ENCODE results near the gene MYL7. TPM values are rescaled to one million over a fixed set of nuclear protein-coding genes. Genes with fewer than 3 reads are reported as not detected.

The MYL7 gene
- total RNA-seq, 1 experiment from 2014 or later: not detected

GRCh38 chr7:44184873-44185446 lies 43.8 kb upstream of the MYL7 start:
- intact Hi-C loops (cut with micrococcal nuclease): no loop called here
- Mint-ChIP-seq H3K4me1 (ENCODE audit: insufficient read depth, unreplicated experiment) (peaks cover 21% of the 10 kb centered on the region), H3K4me3 (ENCODE audit: unreplicated experiment) (peak overlapping the region; percentile 2), H3K27me3 (ENCODE audit: insufficient read depth, unreplicated experiment) (no peaks in the 10 kb centered on the region), H3K36me3 (ENCODE audit: insufficient read depth, unreplicated experiment) (no peaks in the 10 kb centered on the region), H3K27ac (ENCODE audit: low read depth, unreplicated experiment) (peak overlapping the region; percentile 39), H3K9me3 (ENCODE audit: unreplicated experiment) (no peaks in the 10 kb centered on the region)
- no peak for DNase-seq (ENCODE audit: unreplicated experiment)
- TF ChIP-seq CTCF (IDR thresholded peaks at IDR 0.05; ENCODE audit: unreplicated experiment): no peak
- CTCF ChIA-PET: interaction anchor here (1.1 to 1.3 kb wide), 4 partner anchors 10 to 54 kb away, joined by 3 to 4 read pairs (median 3); partner anchors contain the start of gene YKT6
- BruUV-seq (replicated peaks): no TSS peak
- POLR2A ChIA-PET: interaction anchor here (1.0 to 2.6 kb wide), 2 partner anchors 16 to 61 kb away, joined by 4 to 10 read pairs; partner anchors contain the start of genes POLD2 and YKT6

GRCh38 chr7:44184206-44184872 lies 43.2 kb upstream of the MYL7 start:
- CTCF ChIA-PET: interaction anchor here (0.7 to 1.3 kb wide), 4 partner anchors 10 to 165 kb away, joined by 3 to 4 read pairs (median 4); no protein-coding TSS in a partner anchor
- H3K4me1 Mint-ChIP-seq (ENCODE audit: insufficient read depth, unreplicated experiment): peaks cover 21% of the 10 kb centered on the region
- POLR2A ChIA-PET: interaction anchor here (1.0 to 2.6 kb wide), 2 partner anchors 17 to 61 kb away, joined by 4 to 10 read pairs; partner anchors contain the start of genes POLD2 and YKT6

GRCh38 chr7:44183386-44183785 lies 42.3 kb upstream of the MYL7 start:
- Mint-ChIP-seq H3K4me1 (ENCODE audit: insufficient read depth, unreplicated experiment) (peaks cover 21% of the 10 kb centered on the region), H3K4me3 (ENCODE audit: unreplicated experiment) (no peak overlapping the region), H3K27ac (ENCODE audit: low read depth, unreplicated experiment) (no peak overlapping the region), H3K36me3 (ENCODE audit: insufficient read depth, unreplicated experiment) (no peaks in the 10 kb centered on the region), H3K27me3 (ENCODE audit: insufficient read depth, unreplicated experiment) (no peaks in the 10 kb centered on the region), H3K9me3 (ENCODE audit: unreplicated experiment) (no peaks in the 10 kb centered on the region)
- TF ChIP-seq CTCF (IDR thresholded peaks at IDR 0.05; ENCODE audit: unreplicated experiment): no peak
- BruUV-seq (replicated peaks): no TSS peak
- intact Hi-C loops (cut with micrococcal nuclease): no loop called here
- CTCF ChIA-PET: interaction anchor here (1.0 kb wide), 1 partner anchor 13 kb away, joined by 3 read pairs; no protein-coding TSS in a partner anchor
- POLR2A ChIA-PET: interaction anchor here (0.7 kb wide), 1 partner anchor 92 kb away, joined by 3 read pairs; no protein-coding TSS in a partner anchor
- DNase-seq (ENCODE audit: unreplicated experiment): no peak

More at GRCh38 chr7:44184206-44184872, 43.2 kb upstream of the MYL7 start:
- no TSS peak for BruUV-seq (replicated peaks)
- no peaks in the 10 kb centered on the region for H3K27me3 Mint-ChIP-seq (ENCODE audit: insufficient read depth, unreplicated experiment)
- H3K4me3 Mint-ChIP-seq (ENCODE audit: unreplicated experiment): peak overlapping the region; percentile 2
- peak; percentile 97 for DNase-seq (ENCODE audit: unreplicated experiment)
- no peaks in the 10 kb centered on the region for H3K36me3 Mint-ChIP-seq (ENCODE audit: insufficient read depth, unreplicated experiment)
- H3K9me3 Mint-ChIP-seq (ENCODE audit: unreplicated experiment): no peaks in the 10 kb centered on the region
- intact Hi-C loops (cut with micrococcal nuclease): no loop called here
- peak overlapping the region; percentile 39 for H3K27ac Mint-ChIP-seq (ENCODE audit: low read depth, unreplicated experiment)
- TF ChIP-seq CTCF (IDR thresholded peaks at IDR 0.05; ENCODE audit: unreplicated experiment): no peak

- no peak for DNase-seq (ENCODE audit: unreplicated experiment)
- H3K4me1 Mint-ChIP-seq (ENCODE audit: insufficient read depth, unreplicated experiment): peaks cover 25% of the 10 kb centered on the region
- H3K27ac Mint-ChIP-seq (ENCODE audit: low read depth, unreplicated experiment): no peak overlapping the region
- POLR2A ChIA-PET: interaction anchor here (0.7 to 0.8 kb wide), 2 partner anchors 11 to 92 kb away, joined by 3 read pairs; no protein-coding TSS in a partner anchor
- H3K4me3 Mint-ChIP-seq (ENCODE audit: unreplicated experiment): no peak overlapping the region
- no peaks in the 10 kb centered on the region for H3K36me3 Mint-ChIP-seq (ENCODE audit: insufficient read depth, unreplicated experiment)
- TF ChIP-seq CTCF (IDR thresholded peaks at IDR 0.05; ENCODE audit: unreplicated experiment): no peak
- no TSS peak for BruUV-seq (replicated peaks)
- H3K27me3 Mint-ChIP-seq (ENCODE audit: insufficient read depth, unreplicated experiment): no peaks in the 10 kb centered on the region
- CTCF ChIA-PET: interaction anchor here (1.0 to 1.1 kb wide), 2 partner anchors 12 to 14 kb away, joined by 3 read pairs; no protein-coding TSS in a partner anchor
- intact Hi-C loops (cut with micrococcal nuclease): no loop called here
- no peaks in the 10 kb centered on the region for H3K9me3 Mint-ChIP-seq (ENCODE audit: unreplicated experiment)
Observed at GRCh38 chr7:44182827-44183226, 41.7 kb upstream of the MYL7 start.
